ENCODE data around the gene NT5M.

Gene NT5M

DNA sequence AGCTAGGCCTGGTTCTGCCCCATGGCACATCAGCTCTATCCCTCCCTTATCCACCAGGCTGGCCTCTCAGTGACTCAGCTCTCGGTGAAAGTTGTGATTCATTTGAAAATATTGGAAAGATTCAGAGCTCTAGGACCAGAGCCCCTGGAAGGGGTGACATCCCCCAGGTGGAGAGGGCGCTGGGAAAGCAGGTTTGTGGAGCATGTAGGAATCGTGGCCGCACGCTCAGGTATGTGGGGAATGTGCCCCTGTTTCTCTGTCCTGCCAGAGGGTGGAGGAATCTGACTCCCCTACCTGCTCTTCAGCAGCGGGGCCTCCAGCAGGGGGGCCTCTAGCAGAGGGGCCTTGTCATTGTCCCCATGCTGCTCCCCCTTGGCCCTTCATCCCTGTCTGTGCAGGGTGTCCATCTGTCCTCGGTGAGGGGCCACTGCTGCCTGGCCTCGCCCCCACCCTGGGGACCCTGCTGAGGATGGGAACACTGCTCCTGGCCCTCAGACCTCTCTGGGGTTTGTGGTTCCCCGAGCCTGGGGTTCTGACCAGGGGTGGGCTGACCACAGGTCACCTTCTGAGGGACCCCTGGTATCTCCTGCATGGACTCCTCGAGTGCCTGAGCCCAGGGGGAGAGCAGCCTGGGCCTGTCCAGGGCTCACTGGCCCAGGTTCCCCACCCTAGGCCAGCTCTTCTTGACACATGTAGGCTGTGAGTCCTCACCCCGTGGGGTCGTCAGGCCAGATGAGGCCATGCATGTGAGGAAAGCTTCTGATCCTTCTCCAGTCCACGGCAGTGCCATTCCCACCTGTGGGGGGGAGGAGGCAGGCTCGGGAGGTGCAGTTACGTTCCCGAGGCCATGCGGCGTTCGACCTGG, 47.5 kb downstream of the NT5M start:
- Histone ChIP-seq H3K23ac (ENCODE audit: low read depth, low read length, poor library complexity) (peak overlapping the region; percentile 56), H2BK15ac (ENCODE audit: low read length) (peak overlapping the region; percentile 51), H3K4me3 (ENCODE audit: low read length in 2 of 2) (no peak overlapping the region), H4K91ac (ENCODE audit: low read depth, low read length, poor library complexity) (no peak overlapping the region), H3K4me1 (ENCODE audit: control insufficient read depth in 2 of 2, insufficient read depth in 1 of 2, low read depth in 1 of 2, low read length in 2 of 2) (peaks cover 4 to 11% of the 10 kb centered on the region in 2 donors), H3K36me3 (replicated peaks in 1 of 2; ENCODE audit: control insufficient read depth in 2 of 2, insufficient read depth in 2 of 2, low read length in 2 of 2) (no peaks in the 10 kb centered on the region), H3K18ac (ENCODE audit: low read length) (peak overlapping the region; percentile 87), H2BK5ac (ENCODE audit: low read length) (no peak overlapping the region), H3K79me1 (ENCODE audit: low read depth, low read length) (no peaks in the 10 kb centered on the region), H3K9ac (ENCODE audit: low read depth, low read length, poor library complexity) (no peak overlapping the region), H3K4ac (ENCODE audit: low read length) (no peak overlapping the region), H3K14ac (ENCODE audit: low read length) (peak overlapping the region; percentile 83), H2BK120ac (ENCODE audit: low read depth, low read length) (peak overlapping the region; percentile 42), H3K27ac (replicated peaks; ENCODE audit: low read length) (no peak overlapping the region), H4K8ac (ENCODE audit: low read depth, low read length) (no peak overlapping the region), H3K4me2 (ENCODE audit: insufficient read depth, low read length, poor library complexity, severe bottlenecking) (no peak overlapping the region), H2AK5ac (ENCODE audit: low read depth, low read length) (peak overlapping the region; percentile 91), H2BK12ac (ENCODE audit: low read length) (no peak overlapping the region), H2AFZ (ENCODE audit: low read length) (no peak overlapping the region), H3K9me3 (replicated peaks in 1 of 2; ENCODE audit: control insufficient read depth in 2 of 2, insufficient read depth in 1 of 2, low read depth in 1 of 2, low read length in 2 of 2) (no peaks in the 10 kb centered on the region), H3K27me3 (ENCODE audit: control insufficient read depth in 3 of 3, insufficient read depth in 3 of 3, low read depth in 1 of 3, low read length in 3 of 3) (peaks cover 0 to 2% (median 0%) of the 10 kb centered on the region in 3 experiments)
- DNase-seq (ENCODE audit: low spot score) = no peak
- WGBS, 2 donors (ENCODE audit: extremely low coverage in 2 of 2, insufficient read length in 2 of 2, insufficient replicate concordance in 1 of 2) = no CpG with 5 or more reads among the region's 19 CpGs

DNA sequence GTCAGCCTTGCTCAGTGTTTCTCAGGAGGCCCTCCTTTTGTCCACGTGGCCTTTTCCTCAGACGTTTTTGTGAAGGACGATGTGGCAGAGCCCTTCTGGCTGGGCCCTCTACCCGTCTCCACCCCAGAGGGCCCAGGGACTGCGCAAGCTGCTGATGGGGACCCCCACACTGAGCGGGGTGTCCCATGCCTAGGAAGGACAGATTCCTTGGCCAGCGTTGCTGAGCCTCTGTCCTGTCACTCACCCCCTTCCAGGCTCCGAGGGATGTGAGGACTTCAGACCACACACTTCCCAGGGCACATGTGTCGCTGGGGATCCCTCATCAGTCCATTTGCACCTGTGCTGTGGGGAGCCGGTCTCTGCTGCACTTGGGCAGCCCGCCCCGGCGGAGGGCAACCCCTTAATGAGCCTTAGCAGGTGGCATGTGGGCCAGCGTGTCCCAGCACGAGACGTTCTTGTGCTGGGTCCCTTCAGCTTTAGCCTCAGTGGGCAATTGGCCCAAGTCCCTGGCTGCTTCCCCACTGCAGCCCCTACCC, 48.3 kb downstream of the NT5M start:
- H2AFZ ChIP-seq (ENCODE audit: low read length) = no peak overlapping the region
- no peak overlapping the region for H3K4ac ChIP-seq (ENCODE audit: low read length)
- H3K23ac ChIP-seq (ENCODE audit: low read depth, low read length, poor library complexity) = peak overlapping the region; percentile 56
- H2AK5ac ChIP-seq (ENCODE audit: low read depth, low read length) = peak overlapping the region; percentile 91
- H3K4me3 ChIP-seq (ENCODE audit: low read length in 2 of 2) = no peak overlapping the region
- H3K27ac ChIP-seq (replicated peaks; ENCODE audit: low read length) = no peak overlapping the region
- no peaks in the 10 kb centered on the region for H3K9me3 ChIP-seq (replicated peaks in 1 of 2; ENCODE audit: control insufficient read depth in 2 of 2, insufficient read depth in 1 of 2, low read depth in 1 of 2, low read length in 2 of 2)
- H3K79me1 ChIP-seq (ENCODE audit: low read depth, low read length) = no peaks in the 10 kb centered on the region
- no peak overlapping the region for H4K91ac ChIP-seq (ENCODE audit: low read depth, low read length, poor library complexity)
- no peak for DNase-seq (ENCODE audit: low spot score)
- H2BK15ac ChIP-seq (ENCODE audit: low read length) = peak overlapping the region; percentile 88
- H2BK5ac ChIP-seq (ENCODE audit: low read length) = no peak overlapping the region
- H3K36me3 ChIP-seq (replicated peaks in 1 of 2; ENCODE audit: control insufficient read depth in 2 of 2, insufficient read depth in 2 of 2, low read length in 2 of 2) = no peaks in the 10 kb centered on the region
- no peak overlapping the region for H3K9ac ChIP-seq (ENCODE audit: low read depth, low read length, poor library complexity)
- no CpG with 5 or more reads among the region's 16 CpGs for WGBS, 2 donors (ENCODE audit: extremely low coverage in 2 of 2, insufficient read length in 2 of 2, insufficient replicate concordance in 1 of 2)
- H3K27me3 ChIP-seq (ENCODE audit: control insufficient read depth in 3 of 3, insufficient read depth in 3 of 3, low read depth in 1 of 3, low read length in 3 of 3) = peaks cover 0 to 2% (median 0%) of the 10 kb centered on the region in 3 experiments
- no peak overlapping the region for H3K14ac ChIP-seq (ENCODE audit: low read length)
- H3K4me2 ChIP-seq (ENCODE audit: insufficient read depth, low read length, poor library complexity, severe bottlenecking) = no peak overlapping the region
- H2BK120ac ChIP-seq (ENCODE audit: low read depth, low read length) = peak overlapping the region; percentile 47
- H3K18ac ChIP-seq (ENCODE audit: low read length) = peak overlapping the region; percentile 87
- H3K4me1 ChIP-seq (ENCODE audit: control insufficient read depth in 2 of 2, insufficient read depth in 1 of 2, low read depth in 1 of 2, low read length in 2 of 2) = peaks cover 4 to 11% of the 10 kb centered on the region in 2 donors
- no peak overlapping the region for H2BK12ac ChIP-seq (ENCODE audit: low read length)
- H4K8ac ChIP-seq (ENCODE audit: low read depth, low read length) = no peak overlapping the region

DNA sequence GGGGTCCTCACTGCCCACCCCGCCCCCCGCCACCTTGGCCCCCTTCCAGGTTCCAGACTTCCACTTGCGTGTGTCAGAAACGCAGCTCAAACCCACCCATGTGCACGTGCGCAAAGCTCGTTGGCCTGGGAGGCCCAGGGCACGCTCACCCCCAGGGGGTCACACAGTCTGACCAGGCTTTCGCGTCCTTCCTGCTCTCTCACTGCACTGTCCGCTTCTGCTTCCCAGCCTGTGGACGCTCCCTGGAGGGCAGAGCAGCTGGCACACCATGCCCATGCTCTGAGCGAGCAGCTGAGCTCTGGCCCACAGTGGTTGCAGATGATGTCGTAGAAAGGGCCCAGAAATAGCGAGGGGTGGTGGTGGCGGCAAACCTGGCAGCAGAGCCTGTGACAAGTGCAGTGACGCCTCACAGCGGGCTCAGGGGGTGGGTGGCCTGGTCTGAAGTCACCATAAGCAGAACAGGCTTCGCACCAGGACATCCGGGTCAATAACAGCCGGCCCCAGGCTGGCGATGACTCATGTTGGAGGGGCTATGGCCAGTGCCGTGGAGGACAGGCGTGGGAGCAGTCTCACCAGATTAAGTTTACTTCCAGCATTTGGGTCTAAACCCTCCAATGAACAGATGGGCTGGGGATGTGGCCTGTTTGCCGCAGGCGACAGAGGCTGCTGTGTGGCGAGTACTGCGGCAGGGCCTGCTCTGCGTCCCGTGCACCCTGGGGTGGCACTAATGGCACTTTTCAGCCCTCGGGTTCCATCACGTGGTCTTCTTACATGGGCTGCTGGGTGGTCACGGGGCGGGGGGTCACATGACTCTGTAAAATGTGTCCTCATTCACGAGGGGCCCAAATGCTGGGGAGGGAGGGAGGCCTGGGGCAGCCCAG, 49.0 kb downstream of the NT5M start:
- Histone ChIP-seq H3K4me2 (ENCODE audit: insufficient read depth, low read length, poor library complexity, severe bottlenecking) (no peak overlapping the region), H4K91ac (ENCODE audit: low read depth, low read length, poor library complexity) (peak overlapping the region; percentile 16), H2BK5ac (ENCODE audit: low read length) (no peak overlapping the region), H3K36me3 (replicated peaks in 1 of 2; ENCODE audit: control insufficient read depth in 2 of 2, insufficient read depth in 2 of 2, low read length in 2 of 2) (no peaks in the 10 kb centered on the region), H3K18ac (ENCODE audit: low read length) (peak overlapping the region; percentile 62), H3K9ac (ENCODE audit: low read depth, low read length, poor library complexity) (peak overlapping the region; percentile 14), H3K4me1 (ENCODE audit: control insufficient read depth in 2 of 2, insufficient read depth in 1 of 2, low read depth in 1 of 2, low read length in 2 of 2) (peaks cover 4 to 11% of the 10 kb centered on the region in 2 donors), H2AK5ac (ENCODE audit: low read depth, low read length) (peak overlapping the region; percentile 40), H3K9me3 (replicated peaks in 1 of 2; ENCODE audit: control insufficient read depth in 2 of 2, insufficient read depth in 1 of 2, low read depth in 1 of 2, low read length in 2 of 2) (no peaks in the 10 kb centered on the region), H2AFZ (ENCODE audit: low read length) (peak overlapping the region; percentile 41), H3K27ac (replicated peaks; ENCODE audit: low read length) (no peak overlapping the region), H3K4me3 (ENCODE audit: low read length in 2 of 2) (no peak overlapping the region), H2BK120ac (ENCODE audit: low read depth, low read length) (peak overlapping the region; percentile 47), H2BK15ac (ENCODE audit: low read length) (peak overlapping the region; percentile 88), H3K14ac (ENCODE audit: low read length) (peak overlapping the region; percentile 65), H3K27me3 (ENCODE audit: control insufficient read depth in 3 of 3, insufficient read depth in 3 of 3, low read depth in 1 of 3, low read length in 3 of 3) (peaks cover 0 to 2% (median 0%) of the 10 kb centered on the region in 3 experiments), H3K79me1 (ENCODE audit: low read depth, low read length) (no peaks in the 10 kb centered on the region), H4K8ac (ENCODE audit: low read depth, low read length) (no peak overlapping the region), H3K23ac (ENCODE audit: low read depth, low read length, poor library complexity) (peak overlapping the region; percentile 66), H2BK12ac (ENCODE audit: low read length) (peak overlapping the region; percentile 52), H3K4ac (ENCODE audit: low read length) (peak overlapping the region; percentile 60)
- no CpG with 5 or more reads among the region's 35 CpGs for WGBS, 2 donors (ENCODE audit: extremely low coverage in 2 of 2, insufficient read length in 2 of 2, insufficient replicate concordance in 1 of 2)
- DNase-seq (ENCODE audit: low spot score) = no peak

All from neuronal stem cell (in vitro differentiated cells).